Measurements from ENCODE around the gene CAB39L. TPM values are rescaled to one million over a fixed set of nuclear protein-coding genes. Genes with fewer than 3 reads are reported as not detected.

Gene CAB39L
- total RNA-seq, 4 donors from 2014 or later: 4.7 to 14.4 (median 8.7) TPM

DNA sequence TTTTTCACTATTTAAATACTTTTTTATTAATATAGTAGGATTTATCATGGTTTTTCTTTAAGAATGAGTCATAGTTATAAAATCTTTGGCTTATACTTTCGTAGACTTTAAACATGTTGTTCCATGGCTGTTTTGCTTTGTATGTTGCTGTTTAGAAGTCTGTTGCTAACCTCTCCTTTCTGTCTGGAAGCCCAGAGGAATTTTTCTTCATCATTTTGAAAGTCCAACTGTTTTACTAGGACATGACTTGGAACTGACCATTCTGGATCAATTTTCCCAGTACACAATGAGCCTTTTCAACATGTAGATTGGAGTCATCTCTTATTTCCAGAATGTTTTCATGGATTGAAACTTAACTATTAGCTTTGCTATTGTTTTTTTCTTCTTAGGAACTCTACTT lies 7.9 kb downstream of the CAB39L start:
- no peak for TF ChIP-seq POLR2A (IDR thresholded peaks at IDR 0.05)
- TF ChIP-seq, protein P1, sequence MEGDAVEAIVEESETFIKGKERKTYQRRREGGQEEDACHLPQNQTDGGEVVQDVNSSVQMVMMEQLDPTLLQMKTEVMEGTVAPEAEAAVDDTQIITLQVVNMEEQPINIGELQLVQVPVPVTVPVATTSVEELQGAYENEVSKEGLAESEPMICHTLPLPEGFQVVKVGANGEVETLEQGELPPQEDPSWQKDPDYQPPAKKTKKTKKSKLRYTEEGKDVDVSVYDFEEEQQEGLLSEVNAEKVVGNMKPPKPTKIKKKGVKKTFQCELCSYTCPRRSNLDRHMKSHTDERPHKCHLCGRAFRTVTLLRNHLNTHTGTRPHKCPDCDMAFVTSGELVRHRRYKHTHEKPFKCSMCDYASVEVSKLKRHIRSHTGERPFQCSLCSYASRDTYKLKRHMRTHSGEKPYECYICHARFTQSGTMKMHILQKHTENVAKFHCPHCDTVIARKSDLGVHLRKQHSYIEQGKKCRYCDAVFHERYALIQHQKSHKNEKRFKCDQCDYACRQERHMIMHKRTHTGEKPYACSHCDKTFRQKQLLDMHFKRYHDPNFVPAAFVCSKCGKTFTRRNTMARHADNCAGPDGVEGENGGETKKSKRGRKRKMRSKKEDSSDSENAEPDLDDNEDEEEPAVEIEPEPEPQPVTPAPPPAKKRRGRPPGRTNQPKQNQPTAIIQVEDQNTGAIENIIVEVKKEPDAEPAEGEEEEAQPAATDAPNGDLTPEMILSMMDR (IDR thresholded peaks at IDR 0.05 in 4 of 5, conservative IDR thresholded peaks at IDR 0.05 in 1 of 5): no peak
- in situ Hi-C loops (cut with MboI; ENCODE audit: low sequenced_read_pairs in 4 of 4) (loop anchor here in 2 of 4 donors (5.0 to 25.0 kb wide), 3 partner anchors 131 to 324 kb away; no protein-coding TSS in a partner anchor), intact Hi-C loops (cut with DNase I; ENCODE audit: low total_unique reads) (no loop called here)
- Histone ChIP-seq H3K4me1 (no peaks in the 10 kb centered on the region), H3K9me3 (no peaks in the 10 kb centered on the region), H3K36me3 (peaks cover 0 to 15% of the 10 kb centered on the region in 2 donors), H3K27ac (no peak overlapping the region), H3K4me3 (no peak overlapping the region), H3K27me3 (no peaks in the 10 kb centered on the region)
- ATAC-seq: peak in 1 of 2 donors; percentile 33
- no peak for DNase-seq

DNA sequence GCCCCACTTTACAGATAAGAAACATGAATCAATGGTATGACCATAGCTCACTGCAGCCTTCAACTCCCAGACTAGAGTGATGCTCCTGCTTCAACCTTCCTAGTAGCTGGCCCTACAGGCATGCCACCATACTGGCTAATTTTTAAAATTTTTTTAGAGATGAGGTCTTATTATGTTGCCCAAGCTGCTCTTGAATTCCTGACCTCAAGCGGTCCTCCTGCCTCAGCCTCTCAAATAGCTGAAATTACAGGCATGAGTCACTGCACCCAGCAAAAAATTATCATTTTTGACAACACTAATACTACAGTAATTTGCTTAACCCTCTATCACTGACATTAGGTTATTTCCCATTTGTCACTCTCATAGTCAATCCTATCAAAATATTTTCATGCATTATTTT lies 14.7 kb downstream of the CAB39L start:
- Histone ChIP-seq H3K9me3 (no peaks in the 10 kb centered on the region), H3K4me1 (no peaks in the 10 kb centered on the region), H3K27me3 (no peaks in the 10 kb centered on the region), H3K4me3 (no peak overlapping the region), H3K27ac (no peak overlapping the region), H3K36me3 (peaks cover 0 to 30% of the 10 kb centered on the region in 2 donors)
- in situ Hi-C loops (cut with MboI; ENCODE audit: low sequenced_read_pairs in 4 of 4) (loop anchor here in 1 of 4 donors (25.0 kb wide), 1 partner anchor 317 kb away; no protein-coding TSS in a partner anchor), intact Hi-C loops (cut with DNase I; ENCODE audit: low total_unique reads) (no loop called here)
- DNase-seq: no peak
- TF ChIP-seq POLR2A (IDR thresholded peaks at IDR 0.05): no peak
- TF ChIP-seq, protein P1 (IDR thresholded peaks at IDR 0.05 in 4 of 5, conservative IDR thresholded peaks at IDR 0.05 in 1 of 5): no peak
- ATAC-seq: no peak

DNA sequence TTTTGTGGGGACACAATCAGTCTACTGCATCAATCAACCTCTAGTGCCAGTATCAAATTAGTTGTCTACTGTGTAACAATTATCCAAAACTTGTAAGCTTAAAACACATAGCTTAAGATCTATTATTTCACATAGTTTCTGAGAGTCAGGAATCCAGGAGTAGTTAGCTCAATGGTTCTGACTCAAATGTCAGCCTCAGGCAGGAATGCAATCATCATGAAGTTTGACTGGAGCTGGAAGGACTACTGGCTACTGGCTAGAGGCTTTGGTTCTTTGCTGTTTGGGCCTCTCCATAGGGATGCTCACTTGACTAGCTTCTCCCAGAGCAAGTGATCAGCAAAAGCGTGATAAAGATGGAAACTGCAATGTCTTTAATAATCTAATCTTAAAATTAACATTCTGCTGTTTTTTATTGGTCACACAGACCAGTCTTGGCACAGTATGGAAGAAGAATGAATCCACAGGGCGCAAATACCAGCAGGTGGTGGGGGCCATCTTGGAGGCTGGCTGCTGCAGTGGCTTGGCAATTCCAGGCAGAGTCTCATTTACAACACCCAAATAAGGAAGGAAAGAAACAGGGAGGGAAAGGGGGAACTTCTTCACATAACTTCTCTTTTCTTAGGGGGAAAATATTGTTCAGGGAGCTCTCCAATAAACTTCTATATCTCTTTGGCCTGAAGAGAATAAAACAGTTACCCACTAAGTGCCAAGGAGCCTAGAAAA lies 15.7 kb downstream of the CAB39L start:
- no peaks in the 10 kb centered on the region for H3K27me3 ChIP-seq
- H3K4me1 ChIP-seq: no peaks in the 10 kb centered on the region
- in situ Hi-C loops (cut with MboI; ENCODE audit: low sequenced_read_pairs in 4 of 4): loop anchor here in 1 of 4 donors (25.0 kb wide), 1 partner anchor 316 kb away; no protein-coding TSS in a partner anchor
- TF ChIP-seq, protein P1 (IDR thresholded peaks at IDR 0.05 in 4 of 5, conservative IDR thresholded peaks at IDR 0.05 in 1 of 5): no peak
- no peak for TF ChIP-seq POLR2A (IDR thresholded peaks at IDR 0.05)
- intact Hi-C loops (cut with DNase I; ENCODE audit: low total_unique reads): no loop called here
- DNase-seq (no peak), ATAC-seq (no peak)
- no peak overlapping the region for H3K27ac ChIP-seq
- no peak overlapping the region for H3K4me3 ChIP-seq
- peaks cover 0 to 30% of the 10 kb centered on the region in 2 donors for H3K36me3 ChIP-seq
- no peaks in the 10 kb centered on the region for H3K9me3 ChIP-seq

DNA sequence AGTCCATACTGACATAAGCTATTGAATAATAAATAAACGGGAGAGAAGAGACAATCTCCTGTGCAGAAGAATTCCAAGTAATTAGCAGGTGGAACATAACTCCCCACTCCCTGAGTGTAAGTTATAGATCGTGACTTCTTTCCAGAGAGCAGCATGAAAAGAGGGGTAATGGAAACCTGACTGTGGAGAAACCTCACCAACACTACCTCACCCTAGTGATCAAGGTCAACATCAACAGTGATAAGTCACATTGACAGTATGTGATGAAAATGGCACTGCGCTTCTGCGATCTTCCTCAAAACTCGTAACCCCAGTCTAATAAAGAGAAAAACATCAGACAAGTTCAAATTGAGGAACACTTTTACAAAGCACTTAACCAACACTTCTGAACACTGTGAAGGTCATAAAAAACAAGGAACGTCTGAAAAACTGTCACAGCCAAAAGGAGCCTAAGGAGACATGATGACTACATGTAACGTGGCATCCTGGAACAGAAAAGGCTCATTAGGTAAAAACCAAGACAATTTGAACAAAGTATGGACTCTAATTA lies 19.8 kb downstream of the CAB39L start:
- peaks cover 0 to 15% of the 10 kb centered on the region in 2 donors for H3K36me3 ChIP-seq
- H3K4me1 ChIP-seq: no peaks in the 10 kb centered on the region
- ATAC-seq: no peak
- in situ Hi-C loops (cut with MboI; ENCODE audit: low sequenced_read_pairs in 4 of 4) (no loop called here), intact Hi-C loops (cut with DNase I; ENCODE audit: low total_unique reads) (no loop called here)
- TF ChIP-seq, protein P1 (IDR thresholded peaks at IDR 0.05 in 4 of 5, conservative IDR thresholded peaks at IDR 0.05 in 1 of 5): no peak
- TF ChIP-seq POLR2A (IDR thresholded peaks at IDR 0.05): no peak
- H3K27me3 ChIP-seq: no peaks in the 10 kb centered on the region
- H3K27ac ChIP-seq: no peak overlapping the region
- no peak for DNase-seq
- H3K9me3 ChIP-seq: no peaks in the 10 kb centered on the region
- no peak overlapping the region for H3K4me3 ChIP-seq
